ENCODE data around the gene CLDN12.

Gene CLDN12
- total RNA-seq = 1.6 to 2.3 (median 2.1) reads per million in 3 donors

- peak; percentile 64 to 70 (median 69) for DNase-seq
- peak within 1 kb of the TSS; percentile 59 for H3K27ac ChIP-seq (ENCODE audit: insufficient read depth, low read length, poor library complexity, severe bottlenecking)
Observed at GRCh38 chr7:90403174-90404113, at the start of gene CLDN12. Gene CLDN12, plus strand, starts transcription at chr7:90403461. Its CDS starts 9,216 bp downstream, at chr7:90412677.

GRCh38 chr7:90383422-90383821 is 19.8 kb upstream of the CLDN12 start:
- Histone ChIP-seq H3K36me3 (ENCODE audit: control insufficient read depth, insufficient read depth, low read length) (peaks cover 56% of the 10 kb centered on the region), H3K27ac (ENCODE audit: insufficient read depth, low read length, poor library complexity, severe bottlenecking) (no peak overlapping the region), H3K4me1 (ENCODE audit: control insufficient read depth, insufficient read depth, low read length, poor library complexity, severe bottlenecking) (no peaks in the 10 kb centered on the region), H3K4me3 (ENCODE audit: insufficient read depth, low read depth, low read length, poor library complexity, severe bottlenecking) (no peak overlapping the region), H3K9me3 (ENCODE audit: control insufficient read depth, low read length) (no peaks in the 10 kb centered on the region), H3K27me3 (replicated peaks; ENCODE audit: control insufficient read depth, insufficient read depth, low read length, poor library complexity, severe bottlenecking) (no peaks in the 10 kb centered on the region)
- no peak for DNase-seq

More at GRCh38 chr7:90403174-90404113, at the start of gene CLDN12:
- no peaks in the 10 kb centered on the region for H3K27me3 ChIP-seq (replicated peaks; ENCODE audit: control insufficient read depth, insufficient read depth, low read length, poor library complexity, severe bottlenecking)
- H3K36me3 ChIP-seq (ENCODE audit: control insufficient read depth, insufficient read depth, low read length) = no peaks in the 10 kb centered on the region
- H3K4me1 ChIP-seq (ENCODE audit: control insufficient read depth, insufficient read depth, low read length, poor library complexity, severe bottlenecking) = no peaks in the 10 kb centered on the region
- H3K4me3 ChIP-seq (ENCODE audit: insufficient read depth, low read depth, low read length, poor library complexity, severe bottlenecking) = peak within 1 kb of the TSS; percentile 67
- H3K9me3 ChIP-seq (ENCODE audit: control insufficient read depth, low read length) = no peaks in the 10 kb centered on the region

- peaks cover 56% of the 10 kb centered on the region for H3K36me3 ChIP-seq (ENCODE audit: control insufficient read depth, insufficient read depth, low read length)
- no peak overlapping the region for H3K27ac ChIP-seq (ENCODE audit: insufficient read depth, low read length, poor library complexity, severe bottlenecking)
Observed at GRCh38 chr7:90383861-90384260, 19.4 kb upstream of the CLDN12 start.

GRCh38 chr7:90384433-90384832 is 18.8 kb upstream of the CLDN12 start:
- Histone ChIP-seq H3K36me3 (ENCODE audit: control insufficient read depth, insufficient read depth, low read length) (peaks cover 56% of the 10 kb centered on the region), H3K9me3 (ENCODE audit: control insufficient read depth, low read length) (no peaks in the 10 kb centered on the region), H3K4me1 (ENCODE audit: control insufficient read depth, insufficient read depth, low read length, poor library complexity, severe bottlenecking) (no peaks in the 10 kb centered on the region), H3K27me3 (replicated peaks; ENCODE audit: control insufficient read depth, insufficient read depth, low read length, poor library complexity, severe bottlenecking) (no peaks in the 10 kb centered on the region), H3K4me3 (ENCODE audit: insufficient read depth, low read depth, low read length, poor library complexity, severe bottlenecking) (no peak overlapping the region), H3K27ac (ENCODE audit: insufficient read depth, low read length, poor library complexity, severe bottlenecking) (no peak overlapping the region)
- DNase-seq = no peak

More at GRCh38 chr7:90383861-90384260, 19.4 kb upstream of the CLDN12 start:
- Histone ChIP-seq H3K4me1 (ENCODE audit: control insufficient read depth, insufficient read depth, low read length, poor library complexity, severe bottlenecking) (no peaks in the 10 kb centered on the region), H3K27me3 (replicated peaks; ENCODE audit: control insufficient read depth, insufficient read depth, low read length, poor library complexity, severe bottlenecking) (no peaks in the 10 kb centered on the region), H3K9me3 (ENCODE audit: control insufficient read depth, low read length) (no peaks in the 10 kb centered on the region), H3K4me3 (ENCODE audit: insufficient read depth, low read depth, low read length, poor library complexity, severe bottlenecking) (no peak overlapping the region)
- DNase-seq = no peak

GRCh38 chr7:90387470-90388240 is 15.6 kb upstream of the CLDN12 start:
- DNase-seq = no peak

GRCh38 chr7:90390926-90391325 is 12.3 kb upstream of the CLDN12 start:
- Histone ChIP-seq H3K4me1 (ENCODE audit: control insufficient read depth, insufficient read depth, low read length, poor library complexity, severe bottlenecking) (no peaks in the 10 kb centered on the region), H3K9me3 (ENCODE audit: control insufficient read depth, low read length) (no peaks in the 10 kb centered on the region), H3K36me3 (ENCODE audit: control insufficient read depth, insufficient read depth, low read length) (peaks cover 1% of the 10 kb centered on the region), H3K27ac (ENCODE audit: insufficient read depth, low read length, poor library complexity, severe bottlenecking) (no peak overlapping the region), H3K4me3 (ENCODE audit: insufficient read depth, low read depth, low read length, poor library complexity, severe bottlenecking) (no peak overlapping the region), H3K27me3 (replicated peaks; ENCODE audit: control insufficient read depth, insufficient read depth, low read length, poor library complexity, severe bottlenecking) (no peaks in the 10 kb centered on the region)
- no peak for DNase-seq

More at GRCh38 chr7:90387470-90388240, 15.6 kb upstream of the CLDN12 start:
- Histone ChIP-seq H3K27me3 (replicated peaks; ENCODE audit: control insufficient read depth, insufficient read depth, low read length, poor library complexity, severe bottlenecking) (no peaks in the 10 kb centered on the region), H3K27ac (ENCODE audit: insufficient read depth, low read length, poor library complexity, severe bottlenecking) (no peak overlapping the region), H3K4me3 (ENCODE audit: insufficient read depth, low read depth, low read length, poor library complexity, severe bottlenecking) (no peak overlapping the region), H3K9me3 (ENCODE audit: control insufficient read depth, low read length) (no peaks in the 10 kb centered on the region), H3K4me1 (ENCODE audit: control insufficient read depth, insufficient read depth, low read length, poor library complexity, severe bottlenecking) (no peaks in the 10 kb centered on the region), H3K36me3 (ENCODE audit: control insufficient read depth, insufficient read depth, low read length) (peaks cover 34% of the 10 kb centered on the region)

- Histone ChIP-seq H3K4me1 (ENCODE audit: control insufficient read depth, insufficient read depth, low read length, poor library complexity, severe bottlenecking) (no peaks in the 10 kb centered on the region), H3K27ac (ENCODE audit: insufficient read depth, low read length, poor library complexity, severe bottlenecking) (no peak overlapping the region), H3K27me3 (replicated peaks; ENCODE audit: control insufficient read depth, insufficient read depth, low read length, poor library complexity, severe bottlenecking) (no peaks in the 10 kb centered on the region), H3K9me3 (ENCODE audit: control insufficient read depth, low read length) (no peaks in the 10 kb centered on the region), H3K36me3 (ENCODE audit: control insufficient read depth, insufficient read depth, low read length) (no peaks in the 10 kb centered on the region), H3K4me3 (ENCODE audit: insufficient read depth, low read depth, low read length, poor library complexity, severe bottlenecking) (no peak overlapping the region)
- DNase-seq = no peak
Observed at GRCh38 chr7:90391488-90391887, 11.8 kb upstream of the CLDN12 start.

- H3K9me3 ChIP-seq (ENCODE audit: control insufficient read depth, low read length) = no peaks in the 10 kb centered on the region
- no peaks in the 10 kb centered on the region for H3K4me1 ChIP-seq (ENCODE audit: control insufficient read depth, insufficient read depth, low read length, poor library complexity, severe bottlenecking)
- H3K27ac ChIP-seq (ENCODE audit: insufficient read depth, low read length, poor library complexity, severe bottlenecking) = no peak overlapping the region
- H3K4me3 ChIP-seq (ENCODE audit: insufficient read depth, low read depth, low read length, poor library complexity, severe bottlenecking) = no peak overlapping the region
- no peaks in the 10 kb centered on the region for H3K36me3 ChIP-seq (ENCODE audit: control insufficient read depth, insufficient read depth, low read length)
- no peak for DNase-seq
- no peaks in the 10 kb centered on the region for H3K27me3 ChIP-seq (replicated peaks; ENCODE audit: control insufficient read depth, insufficient read depth, low read length, poor library complexity, severe bottlenecking)
Observed at GRCh38 chr7:90396420-90396819, 6.8 kb upstream of the CLDN12 start.

GRCh38 chr7:90401989-90402388 is 1.3 kb upstream of the CLDN12 start:
- Histone ChIP-seq H3K9me3 (ENCODE audit: control insufficient read depth, low read length) (no peaks in the 10 kb centered on the region), H3K27ac (ENCODE audit: insufficient read depth, low read length, poor library complexity, severe bottlenecking) (no peak overlapping the region), H3K36me3 (ENCODE audit: control insufficient read depth, insufficient read depth, low read length) (no peaks in the 10 kb centered on the region), H3K4me1 (ENCODE audit: control insufficient read depth, insufficient read depth, low read length, poor library complexity, severe bottlenecking) (no peaks in the 10 kb centered on the region), H3K27me3 (replicated peaks; ENCODE audit: control insufficient read depth, insufficient read depth, low read length, poor library complexity, severe bottlenecking) (no peaks in the 10 kb centered on the region), H3K4me3 (ENCODE audit: insufficient read depth, low read depth, low read length, poor library complexity, severe bottlenecking) (no peak overlapping the region)
- no peak for DNase-seq

GRCh38 chr7:90402785-90403173 is 482 bp upstream of the CLDN12 start:
- no peaks in the 10 kb centered on the region for H3K9me3 ChIP-seq (ENCODE audit: control insufficient read depth, low read length)
- no peaks in the 10 kb centered on the region for H3K27me3 ChIP-seq (replicated peaks; ENCODE audit: control insufficient read depth, insufficient read depth, low read length, poor library complexity, severe bottlenecking)
- no peak overlapping the region for H3K27ac ChIP-seq (ENCODE audit: insufficient read depth, low read length, poor library complexity, severe bottlenecking)
- DNase-seq = no peak
- H3K36me3 ChIP-seq (ENCODE audit: control insufficient read depth, insufficient read depth, low read length) = no peaks in the 10 kb centered on the region
- H3K4me3 ChIP-seq (ENCODE audit: insufficient read depth, low read depth, low read length, poor library complexity, severe bottlenecking) = peak overlapping the region; percentile 67
- no peaks in the 10 kb centered on the region for H3K4me1 ChIP-seq (ENCODE audit: control insufficient read depth, insufficient read depth, low read length, poor library complexity, severe bottlenecking)
